ENCODE data around the gene RILP. TPM values are rescaled to one million over a fixed set of nuclear protein-coding genes. Genes with fewer than 3 reads are reported as not detected.

The RILP gene
- total RNA-seq, 1 experiment from 2014 or later = 11.6 TPM

- Histone ChIP-seq H3K9me3 (ENCODE audit: control insufficient read depth in 1 of 2, insufficient read depth in 1 of 2, low read depth in 1 of 2, low read length in 2 of 2) (no peaks in the 10 kb centered on the region), H3K27ac (ENCODE audit: low read depth, low read length) (no peak overlapping the region), H3K9me2 (ENCODE audit: insufficient read depth) (no peaks in the 10 kb centered on the region), H3K27me3 (ENCODE audit: insufficient read depth, low read length) (no peaks in the 10 kb centered on the region), H3K9ac (ENCODE audit: low read length) (no peak overlapping the region), H3K4me1 (ENCODE audit: control insufficient read depth in 1 of 2, insufficient read depth in 2 of 2, low read length in 2 of 2) (peaks cover 0 to 4% of the 10 kb centered on the region in 2 experiments; a peak in 2 of 4 replicates), H3K4me3 (replicated peaks in 1 of 2; ENCODE audit: low read depth in 1 of 2, low read length in 2 of 2) (no peak overlapping the region), H3K36me3 (ENCODE audit: control insufficient read depth in 1 of 2, insufficient read depth in 2 of 2, low read length in 2 of 2) (no peaks in the 10 kb centered on the region), H3K79me2 (ENCODE audit: insufficient read depth, low read length) (no peaks in the 10 kb centered on the region), H4K20me1 (ENCODE audit: insufficient read depth) (no peaks in the 10 kb centered on the region), H2AFZ (ENCODE audit: low read depth, low read length, poor library complexity, severe bottlenecking) (no peak overlapping the region), H3K4me2 (ENCODE audit: low read length) (no peak overlapping the region)
- ATAC-seq (no peak), DNase-seq (ENCODE audit: low read depth, low spot score) (no peak)
- BruUV-seq (replicated peaks) = no TSS peak
- RAD21 ChIA-PET (ENCODE audit: low non-redundant PET in 1 of 2, low total read pairs in 2 of 2, uncharacterized antibody in 2 of 2, unreplicated experiment in 2 of 2) = interaction anchor here in 1 of 2 experiments (0.7 kb wide), 1 partner anchor 578 kb away, joined by 4 read pairs; no protein-coding TSS in a partner anchor
- POLR2A ChIA-PET = no interaction called here
- no peak for TF ChIP-seq CEBPB (IDR thresholded peaks at IDR 0.05; ENCODE audit: low read depth)
- no peak for TF ChIP-seq MAX (IDR thresholded peaks at IDR 0.05)
- TF ChIP-seq SRF (IDR thresholded peaks at IDR 0.05; ENCODE audit: low read depth) = no peak
- TF ChIP-seq REST (IDR thresholded peaks at IDR 0.05; ENCODE audit: low read depth) = no peak
- TF ChIP-seq FOSL1 (IDR thresholded peaks at IDR 0.05; ENCODE audit: low read depth) = no peak
- CTCF ChIA-PET = no interaction called here
- intact Hi-C loops (cut with micrococcal nuclease) = loop anchor here (10.0 kb wide), 1 partner anchor 151 kb away; no protein-coding TSS in a partner anchor
Measured at GRCh38 chr17:1635675-1636465, 13.8 kb downstream of the RILP start.

Measured in HCT116 (cell line).